ENCODE measurements around the gene COLQ. TPM values are rescaled to one million over a fixed set of nuclear protein-coding genes. Genes with fewer than 3 reads are reported as not detected.

The COLQ gene
- polyA plus RNA-seq, 1 donor (not counting 4 experiments of a cell fraction or from before 2014, with no cell fraction given) = 0.35 TPM

- Histone ChIP-seq H3K9me1 (ENCODE audit: control insufficient read depth, extremely low read depth, insufficient read depth, low read length) (peaks cover 6% of the 10 kb centered on the region), H3K4me1 (ENCODE audit: control insufficient read depth, extremely low read depth, insufficient read depth, low read length) (peaks cover 10% of the 10 kb centered on the region), H3K27me3 (ENCODE audit: control insufficient read depth, extremely low read depth, insufficient read depth, low read length) (no peaks in the 10 kb centered on the region), H4K20me1 (ENCODE audit: control insufficient read depth, extremely low read depth, insufficient read depth, low read length) (peaks cover 8% of the 10 kb centered on the region), H3K4me3 (ENCODE audit: control insufficient read depth in 2 of 3, extremely low read depth in 1 of 3, insufficient read depth in 2 of 3, low read depth in 1 of 3, low read length in 3 of 3) (peak within 1 kb of the TSS; percentile 83 to 97 (median 84)), H2AFZ (ENCODE audit: control insufficient read depth, low read length) (peak within 1 kb of the TSS; percentile 93), H3K27ac (ENCODE audit: control insufficient read depth, insufficient read depth, low read length) (peak within 1 kb of the TSS; percentile 79), H3K9ac (ENCODE audit: control insufficient read depth, extremely low read depth, insufficient read depth, low read length) (peak within 1 kb of the TSS; percentile 91), H3K9me3 (ENCODE audit: control insufficient read depth, low read depth, low read length) (no peaks in the 10 kb centered on the region), H3K4me2 (ENCODE audit: control insufficient read depth, extremely low read depth, insufficient read depth, low read depth, low read length) (peak within 1 kb of the TSS; percentile 93), H3K36me3 (ENCODE audit: control insufficient read depth in 2 of 2, extremely low read depth in 1 of 2, insufficient read depth in 2 of 2, low read length in 2 of 2) (peaks cover 8 to 25% of the 10 kb centered on the region in 2 experiments), H3K79me2 (ENCODE audit: control insufficient read depth, insufficient read depth, low read length) (peaks cover 57% of the 10 kb centered on the region)
- dilution Hi-C loops (cut with MboI; ENCODE audit: extremely low pct_ligation_motif_present, low sequenced_read_pairs) = no loop called here
- DNase-seq (ENCODE audit: low read depth, low spot score) (peak; percentile 35), FAIRE-seq (no peak)
- TF ChIP-seq EZH2 (IDR thresholded peaks at IDR 0.05; ENCODE audit: low read length) = no peak
- TF ChIP-seq CTCF (optimal IDR thresholded peaks at IDR 0.05 in 1 of 3, IDR thresholded peaks at IDR 0.05 in 1 of 3, conservative IDR thresholded peaks at IDR 0.05 in 1 of 3; ENCODE audit: extremely low read depth in 1 of 3, insufficient read depth in 2 of 3, low read length in 3 of 3) = peak in 1 of 3 experiments; percentile 14
Measured at GRCh38 chr3:15427182-15427880, 94.2 kb downstream of the COLQ start, which contains the start of the genes EAF1 and METTL6. Gene EAF1, plus strand, starts transcription at chr3:15427598. Its CDS starts 182 bp downstream, at chr3:15427780. Gene METTL6, minus strand, starts transcription at chr3:15427544. Its CDS starts 1,033 bp downstream, at chr3:15426511.

- no peak for DNase-seq (ENCODE audit: low read depth, low spot score)
Measured at GRCh38 chr3:15426579-15427118, 94.9 kb downstream of the COLQ start.

More at GRCh38 chr3:15426579-15427118, 94.9 kb downstream of the COLQ start:
- Histone ChIP-seq H3K27ac (ENCODE audit: control insufficient read depth, insufficient read depth, low read length) (peak overlapping the region; percentile 79), H3K4me3 (ENCODE audit: control insufficient read depth in 2 of 3, extremely low read depth in 1 of 3, insufficient read depth in 2 of 3, low read depth in 1 of 3, low read length in 3 of 3) (peak overlapping the region; percentile 83 to 97 (median 84)), H3K4me1 (ENCODE audit: control insufficient read depth, extremely low read depth, insufficient read depth, low read length) (peaks cover 10% of the 10 kb centered on the region), H3K36me3 (ENCODE audit: control insufficient read depth in 2 of 2, extremely low read depth in 1 of 2, insufficient read depth in 2 of 2, low read length in 2 of 2) (peaks cover 5 to 21% of the 10 kb centered on the region in 2 experiments), H3K27me3 (ENCODE audit: control insufficient read depth, extremely low read depth, insufficient read depth, low read length) (no peaks in the 10 kb centered on the region), H3K4me2 (ENCODE audit: control insufficient read depth, extremely low read depth, insufficient read depth, low read depth, low read length) (peak overlapping the region; percentile 78), H4K20me1 (ENCODE audit: control insufficient read depth, extremely low read depth, insufficient read depth, low read length) (peaks cover 8% of the 10 kb centered on the region), H3K9ac (ENCODE audit: control insufficient read depth, extremely low read depth, insufficient read depth, low read length) (peak overlapping the region; percentile 91), H3K9me1 (ENCODE audit: control insufficient read depth, extremely low read depth, insufficient read depth, low read length) (peaks cover 6% of the 10 kb centered on the region), H3K9me3 (ENCODE audit: control insufficient read depth, low read depth, low read length) (no peaks in the 10 kb centered on the region), H2AFZ (ENCODE audit: control insufficient read depth, low read length) (peak overlapping the region; percentile 93), H3K79me2 (ENCODE audit: control insufficient read depth, insufficient read depth, low read length) (peaks cover 54% of the 10 kb centered on the region)
- no peak for FAIRE-seq
- dilution Hi-C loops (cut with MboI; ENCODE audit: extremely low pct_ligation_motif_present, low sequenced_read_pairs) = no loop called here
- no peak for TF ChIP-seq CTCF (optimal IDR thresholded peaks at IDR 0.05 in 1 of 3, IDR thresholded peaks at IDR 0.05 in 1 of 3, conservative IDR thresholded peaks at IDR 0.05 in 1 of 3; ENCODE audit: extremely low read depth in 1 of 3, insufficient read depth in 2 of 3, low read length in 3 of 3)
- no peak for TF ChIP-seq EZH2 (IDR thresholded peaks at IDR 0.05; ENCODE audit: low read length)

All from keratinocyte (primary cell).